Activated gamma-delta T cell (primary cell): Measurements from ENCODE around the gene STAT6.
A peak's percentile ranks its signal among the peaks of the same experiment; 100 is the strongest.

Source experiments
- DNase-seq: peaks from one replicate; lab custom pipeline; 2025; lab: John Stamatoyannopoulos, UW
- total RNA-seq, 2 donors: gene quantifications; one replicate each; lab custom pipeline; 2026; lab: John Stamatoyannopoulos, UW

STAT6 gene, protein sequence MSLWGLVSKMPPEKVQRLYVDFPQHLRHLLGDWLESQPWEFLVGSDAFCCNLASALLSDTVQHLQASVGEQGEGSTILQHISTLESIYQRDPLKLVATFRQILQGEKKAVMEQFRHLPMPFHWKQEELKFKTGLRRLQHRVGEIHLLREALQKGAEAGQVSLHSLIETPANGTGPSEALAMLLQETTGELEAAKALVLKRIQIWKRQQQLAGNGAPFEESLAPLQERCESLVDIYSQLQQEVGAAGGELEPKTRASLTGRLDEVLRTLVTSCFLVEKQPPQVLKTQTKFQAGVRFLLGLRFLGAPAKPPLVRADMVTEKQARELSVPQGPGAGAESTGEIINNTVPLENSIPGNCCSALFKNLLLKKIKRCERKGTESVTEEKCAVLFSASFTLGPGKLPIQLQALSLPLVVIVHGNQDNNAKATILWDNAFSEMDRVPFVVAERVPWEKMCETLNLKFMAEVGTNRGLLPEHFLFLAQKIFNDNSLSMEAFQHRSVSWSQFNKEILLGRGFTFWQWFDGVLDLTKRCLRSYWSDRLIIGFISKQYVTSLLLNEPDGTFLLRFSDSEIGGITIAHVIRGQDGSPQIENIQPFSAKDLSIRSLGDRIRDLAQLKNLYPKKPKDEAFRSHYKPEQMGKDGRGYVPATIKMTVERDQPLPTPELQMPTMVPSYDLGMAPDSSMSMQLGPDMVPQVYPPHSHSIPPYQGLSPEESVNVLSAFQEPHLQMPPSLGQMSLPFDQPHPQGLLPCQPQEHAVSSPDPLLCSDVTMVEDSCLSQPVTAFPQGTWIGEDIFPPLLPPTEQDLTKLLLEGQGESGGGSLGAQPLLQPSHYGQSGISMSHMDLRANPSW
- total RNA-seq, result 285 to 377 reads per million in 2 donors

DNA sequence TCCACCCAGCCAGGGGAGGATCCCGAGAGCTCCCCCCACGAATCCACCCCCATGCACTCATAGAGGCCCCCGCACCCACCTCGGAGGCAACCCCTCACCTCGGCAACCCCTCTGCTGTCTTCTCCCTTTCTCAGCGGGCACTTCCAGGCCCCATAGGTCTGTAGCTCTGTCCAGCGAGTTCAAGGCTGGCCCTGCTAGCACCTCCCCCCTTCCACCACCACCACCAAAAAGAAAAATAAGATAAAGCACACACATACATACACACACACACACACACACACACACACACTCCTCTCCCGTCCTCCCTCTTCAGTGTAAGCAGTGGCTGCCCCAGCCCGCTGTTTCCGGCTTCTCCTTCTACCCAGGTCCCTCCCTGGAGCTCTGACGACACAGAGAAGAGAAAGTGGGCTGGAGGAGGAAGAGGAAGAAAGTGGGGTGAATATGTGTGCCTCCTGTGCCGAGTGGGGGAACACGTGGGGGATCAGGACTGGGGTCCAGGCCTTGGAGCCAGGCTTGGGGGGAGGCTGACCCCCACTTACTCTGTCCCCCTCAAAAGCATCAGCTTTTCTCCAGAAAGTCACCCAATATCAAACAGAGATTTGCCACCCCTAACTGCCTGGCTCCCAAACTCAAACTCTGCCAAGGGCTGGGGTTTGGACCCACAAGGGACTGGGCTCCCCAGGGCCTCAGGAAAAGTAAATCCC is at the start of gene STAT6:
Gene STAT6 (minus strand): TSS at position 332 of the 704 bp plus-strand sequence. CDS start 3,084 bp downstream, outside the sequence.
- DNase-seq, result peak; percentile 31

DNA sequence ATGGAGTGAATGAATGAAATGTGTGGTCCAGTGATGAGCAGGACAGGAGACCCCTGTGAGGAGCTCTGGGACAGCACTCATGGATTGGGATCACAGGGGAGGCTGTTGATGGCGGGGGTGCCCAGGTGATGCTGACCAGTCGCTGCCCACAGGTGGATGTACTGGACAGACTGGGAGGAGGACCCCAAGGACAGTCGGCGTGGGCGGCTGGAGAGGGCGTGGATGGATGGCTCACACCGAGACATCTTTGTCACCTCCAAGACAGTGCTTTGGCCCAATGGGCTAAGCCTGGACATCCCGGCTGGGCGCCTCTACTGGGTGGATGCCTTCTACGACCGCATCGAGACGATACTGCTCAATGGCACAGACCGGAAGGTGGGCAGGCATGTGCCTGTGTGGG is 49.6 kb upstream of the STAT6 start:
- DNase-seq, result no peak

DNA sequence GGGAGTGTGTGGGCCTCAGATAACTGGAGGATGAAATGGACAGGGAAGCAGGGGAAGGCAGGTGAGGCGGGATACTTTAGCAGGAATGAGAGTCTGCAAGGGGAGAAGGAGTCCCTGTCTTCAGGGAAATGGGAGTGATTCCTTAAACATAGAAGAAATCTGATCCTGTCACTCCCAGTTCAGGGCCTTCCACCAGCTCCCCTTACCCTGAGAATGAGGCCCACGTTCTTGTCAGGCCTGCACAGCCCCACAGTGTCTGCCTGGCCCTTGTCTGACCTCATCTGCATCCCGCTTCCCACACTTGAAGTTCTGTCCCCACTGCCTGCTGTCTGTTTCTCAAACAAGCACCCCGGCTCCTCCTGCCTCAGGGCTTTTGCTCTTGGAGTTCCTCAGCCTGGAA is 48.9 kb upstream of the STAT6 start:
- no peak for DNase-seq

DNA sequence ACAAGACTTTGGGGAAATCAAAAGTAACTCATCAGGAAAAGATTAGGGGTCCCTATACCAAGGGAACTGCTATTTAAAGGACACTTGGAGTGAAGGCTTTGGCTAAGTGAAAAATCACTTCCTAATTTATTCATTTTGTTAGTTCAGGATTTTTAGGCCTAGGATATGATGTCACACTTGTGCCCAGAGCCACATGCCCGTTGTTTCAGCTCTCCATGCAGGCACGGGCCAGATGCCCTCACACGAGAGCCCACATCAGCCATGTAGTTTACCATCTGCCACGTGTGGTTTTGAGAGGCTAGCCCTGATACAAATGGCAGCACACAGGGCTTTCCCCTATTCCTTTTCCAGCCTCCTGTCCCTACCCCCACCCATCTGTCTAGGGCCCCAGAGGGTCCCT is 48.1 kb upstream of the STAT6 start:
- no peak for DNase-seq

DNA sequence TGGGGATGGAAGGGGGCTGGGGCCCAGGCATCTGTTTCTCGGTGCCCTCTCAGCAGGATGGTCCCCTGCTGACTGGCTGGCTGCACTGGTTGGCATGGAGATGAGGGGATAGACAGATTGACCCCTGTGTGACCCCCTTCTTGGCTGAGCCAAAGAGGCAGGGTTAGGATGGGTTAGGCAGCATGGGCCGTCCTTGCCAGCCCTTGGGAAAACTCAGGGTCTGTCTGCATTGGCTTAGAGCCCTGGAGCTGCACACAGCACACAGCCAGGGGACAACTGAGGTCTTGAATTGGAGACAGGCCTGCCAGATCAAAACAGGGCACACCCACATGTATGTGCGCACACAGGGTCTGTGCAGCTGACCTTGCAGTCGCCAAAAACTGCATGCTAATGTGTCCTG is 47.5 kb upstream of the STAT6 start:
- no peak for DNase-seq

DNA sequence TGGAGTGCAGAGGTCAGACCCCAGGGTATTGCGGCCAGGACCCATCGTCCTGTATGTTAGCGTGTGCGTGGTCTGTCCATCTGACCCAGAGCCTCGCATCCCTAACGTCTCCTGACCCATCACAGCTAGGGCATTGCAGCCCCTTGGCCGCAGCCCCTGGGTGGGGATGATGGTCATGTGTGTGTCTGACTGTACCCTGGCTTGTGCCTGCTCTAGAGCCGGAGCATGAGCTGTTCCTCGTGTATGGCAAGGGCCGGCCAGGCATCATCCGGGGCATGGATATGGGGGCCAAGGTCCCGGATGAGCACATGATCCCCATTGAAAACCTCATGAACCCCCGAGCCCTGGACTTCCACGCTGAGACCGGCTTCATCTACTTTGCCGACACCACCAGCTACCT is 47.0 kb upstream of the STAT6 start:
- DNase-seq, result no peak

DNA sequence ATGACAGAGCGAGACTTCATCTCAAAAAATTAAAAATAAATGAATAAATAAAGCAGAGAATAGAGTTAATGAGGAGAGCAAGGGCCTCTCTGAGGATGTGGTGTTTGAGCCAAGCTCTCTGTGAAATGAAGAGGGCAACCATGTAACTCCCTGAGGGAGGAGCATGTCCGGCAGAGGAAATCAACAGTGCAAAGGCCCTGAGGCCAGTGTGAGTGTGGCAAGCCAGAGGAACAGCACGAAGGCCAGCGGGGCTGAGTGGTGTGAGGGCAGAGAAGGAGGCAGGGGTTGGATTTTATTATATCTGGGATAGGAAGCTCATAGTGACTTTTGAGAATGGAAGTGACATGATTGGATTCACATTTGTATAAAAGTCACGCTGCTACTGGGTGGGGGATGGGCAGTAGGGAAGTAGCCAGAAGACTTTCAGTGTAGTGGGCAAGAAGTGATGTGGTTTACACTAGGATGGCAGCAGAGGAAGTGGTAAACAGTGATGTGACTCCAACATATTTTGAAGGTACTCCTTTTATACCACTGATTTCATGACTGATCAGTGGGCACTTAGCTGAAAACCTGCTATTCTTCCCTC is 46.5 kb upstream of the STAT6 start:
- DNase-seq, result no peak

DNA sequence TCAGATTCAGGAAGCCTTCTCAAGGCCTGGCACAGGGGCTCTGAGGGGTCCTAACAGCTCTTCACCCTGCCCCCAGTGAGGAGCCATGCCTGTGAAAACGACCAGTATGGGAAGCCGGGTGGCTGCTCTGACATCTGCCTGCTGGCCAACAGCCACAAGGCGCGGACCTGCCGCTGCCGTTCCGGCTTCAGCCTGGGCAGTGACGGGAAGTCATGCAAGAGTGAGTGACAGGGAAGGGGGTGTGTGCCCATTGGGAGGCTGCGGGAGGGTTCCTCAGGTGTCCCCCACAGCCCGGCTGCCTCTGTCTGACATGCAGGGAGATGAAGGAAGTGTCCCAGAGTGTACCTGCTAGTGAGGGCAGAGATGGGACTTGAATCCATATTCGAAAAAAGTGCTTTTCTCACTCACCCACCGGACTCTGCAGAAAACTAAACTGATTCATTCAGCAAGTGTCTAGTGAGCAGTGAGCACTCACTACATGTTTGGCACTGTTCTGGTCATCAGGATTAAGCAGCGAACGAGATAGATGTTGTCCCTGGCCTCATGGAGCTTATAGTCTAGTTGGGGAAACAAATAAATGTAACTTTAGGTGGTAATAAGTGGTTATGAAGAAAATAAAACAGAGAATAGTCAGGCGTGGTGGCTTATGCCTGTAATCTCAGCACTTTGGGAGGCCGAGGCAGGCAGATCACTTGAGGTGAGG is 45.7 kb upstream of the STAT6 start:
- no peak for DNase-seq

DNA sequence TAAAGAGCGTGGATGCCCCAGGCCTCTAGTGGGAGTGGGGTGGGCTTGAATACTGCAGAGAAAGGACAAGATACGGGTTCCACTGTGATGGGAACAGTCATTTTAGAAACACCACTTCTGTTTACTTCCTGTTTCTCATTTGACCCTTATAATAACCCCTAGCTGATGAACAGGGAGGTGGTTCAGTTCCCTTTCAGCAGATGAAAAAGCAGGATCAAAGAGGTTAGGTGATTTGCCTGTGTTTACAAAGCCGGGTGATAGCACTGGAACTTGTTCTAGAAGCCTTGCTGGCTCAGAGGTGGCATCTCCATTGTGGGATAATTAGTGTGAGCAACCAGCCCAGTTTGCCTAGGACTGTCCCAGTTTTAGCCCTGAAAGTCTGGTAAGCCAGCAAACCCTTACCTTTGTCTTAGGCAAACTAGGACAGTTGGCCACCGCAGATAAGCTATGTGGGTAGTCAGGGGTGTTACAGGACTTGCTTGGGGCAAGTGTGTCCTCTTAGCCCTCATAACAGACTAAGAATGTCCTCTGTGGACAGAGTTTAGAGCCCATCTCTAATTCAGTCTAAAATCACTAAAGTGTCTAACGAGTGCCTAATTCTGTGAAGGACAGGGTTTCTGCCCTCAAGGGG is 43.8 kb upstream of the STAT6 start:
- no peak for DNase-seq

DNA sequence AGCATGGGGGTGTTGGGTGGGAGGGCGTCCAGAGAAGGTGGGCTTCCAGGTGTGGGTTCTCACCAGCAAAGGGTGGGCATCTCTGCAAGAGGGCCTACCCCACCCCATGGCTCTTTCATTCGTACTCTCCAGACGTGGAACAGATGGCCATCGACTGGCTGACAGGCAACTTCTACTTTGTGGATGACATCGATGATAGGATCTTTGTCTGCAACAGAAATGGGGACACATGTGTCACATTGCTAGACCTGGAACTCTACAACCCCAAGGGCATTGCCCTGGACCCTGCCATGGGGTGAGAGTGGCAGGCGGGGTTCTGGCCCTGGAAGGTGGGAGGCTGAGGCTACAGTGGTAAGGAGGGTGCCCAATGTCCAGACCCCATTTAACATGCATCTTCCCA is 42.9 kb upstream of the STAT6 start:
- no peak for DNase-seq

DNA sequence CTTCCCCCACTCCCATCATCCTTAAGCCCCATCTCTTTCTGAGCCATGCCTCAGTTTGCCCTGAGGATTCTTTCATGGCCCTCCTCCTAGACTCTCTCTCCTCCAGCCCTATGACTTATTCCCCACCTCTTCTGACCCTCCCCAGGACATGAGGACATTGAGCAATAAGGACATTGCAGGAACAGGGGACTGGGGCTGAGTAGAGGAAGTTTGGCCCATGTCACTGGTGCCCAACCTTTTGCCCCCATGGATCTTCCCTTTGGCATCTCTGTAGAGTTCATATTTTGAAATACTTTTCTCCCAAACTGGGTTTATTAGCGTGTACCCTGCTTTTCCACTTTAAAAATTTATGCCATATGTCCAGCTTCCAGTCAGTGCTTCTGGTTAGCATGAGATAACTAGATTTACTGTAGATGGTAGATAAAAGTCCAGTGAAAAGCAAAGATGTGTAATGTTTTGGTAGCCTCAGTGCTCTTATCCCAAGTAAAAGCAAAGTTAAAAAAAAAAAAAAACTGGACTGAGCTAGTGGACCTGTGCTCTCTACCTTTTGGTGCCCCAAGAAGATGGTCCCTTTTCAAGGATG is 42.3 kb upstream of the STAT6 start:
- no peak for DNase-seq

DNA sequence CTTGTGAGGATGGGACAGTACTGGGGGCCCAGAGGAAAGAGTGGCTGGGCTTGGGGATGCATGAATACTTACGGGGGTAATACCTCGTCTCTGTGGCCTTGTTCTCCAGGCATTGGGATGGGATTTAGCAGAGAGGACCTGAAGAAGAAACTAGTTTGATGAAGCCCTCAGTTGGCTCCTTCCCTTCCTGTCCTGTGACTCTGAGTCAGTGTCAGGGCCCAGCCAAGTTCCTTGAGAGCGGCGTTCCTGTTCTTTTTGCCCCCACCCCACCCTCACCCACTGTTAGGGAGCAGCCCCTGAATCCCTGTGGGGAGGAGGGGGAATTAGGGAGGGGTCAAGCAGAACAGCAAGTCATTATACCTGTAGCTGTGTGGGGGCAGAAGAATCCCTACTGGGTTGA is 41.5 kb upstream of the STAT6 start:
- no peak for DNase-seq

DNA sequence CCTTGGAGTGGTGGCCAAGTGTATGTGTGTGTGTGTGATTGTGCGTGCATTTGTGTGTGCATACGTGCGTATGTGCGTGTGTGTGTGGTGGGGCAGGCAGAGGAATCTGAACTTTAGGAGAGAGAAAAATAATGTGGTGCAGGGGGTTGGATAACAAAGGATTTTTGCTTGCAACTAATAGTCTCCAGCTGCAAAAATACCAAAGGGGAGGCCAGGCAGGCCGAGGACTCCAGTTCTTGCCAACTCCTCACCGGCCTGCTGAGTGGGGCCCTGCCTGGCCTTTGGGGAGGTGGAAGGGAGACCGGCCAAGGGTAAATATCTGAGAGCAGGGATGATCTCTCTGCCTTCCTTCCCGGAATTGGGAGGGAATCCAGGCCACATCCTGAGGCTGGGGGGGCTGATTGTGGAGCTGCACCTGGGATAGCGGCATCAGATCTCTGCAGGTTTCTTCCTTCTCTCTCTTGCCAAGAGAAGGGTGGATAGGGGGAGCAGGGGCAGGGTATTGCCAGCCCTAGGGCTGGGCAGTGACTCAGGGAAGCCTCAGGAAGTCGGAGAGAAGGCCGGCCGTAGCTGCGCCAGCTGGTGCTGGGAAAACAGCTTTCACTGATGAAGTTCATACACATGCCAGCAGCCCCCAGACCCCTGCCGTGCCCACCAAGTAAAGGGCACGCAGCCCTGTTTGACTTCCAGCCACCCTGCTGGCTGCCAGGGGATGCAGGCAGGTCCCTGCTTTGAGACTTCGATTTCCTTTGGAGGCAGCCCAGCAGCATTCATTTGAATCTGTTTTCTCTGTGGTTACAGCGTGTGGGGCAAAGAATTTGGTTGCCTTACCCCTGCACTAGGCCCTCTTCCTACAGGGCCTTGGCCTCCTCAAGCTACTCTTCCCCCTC is 40.8 kb upstream of the STAT6 start:
- DNase-seq, result no peak

DNA sequence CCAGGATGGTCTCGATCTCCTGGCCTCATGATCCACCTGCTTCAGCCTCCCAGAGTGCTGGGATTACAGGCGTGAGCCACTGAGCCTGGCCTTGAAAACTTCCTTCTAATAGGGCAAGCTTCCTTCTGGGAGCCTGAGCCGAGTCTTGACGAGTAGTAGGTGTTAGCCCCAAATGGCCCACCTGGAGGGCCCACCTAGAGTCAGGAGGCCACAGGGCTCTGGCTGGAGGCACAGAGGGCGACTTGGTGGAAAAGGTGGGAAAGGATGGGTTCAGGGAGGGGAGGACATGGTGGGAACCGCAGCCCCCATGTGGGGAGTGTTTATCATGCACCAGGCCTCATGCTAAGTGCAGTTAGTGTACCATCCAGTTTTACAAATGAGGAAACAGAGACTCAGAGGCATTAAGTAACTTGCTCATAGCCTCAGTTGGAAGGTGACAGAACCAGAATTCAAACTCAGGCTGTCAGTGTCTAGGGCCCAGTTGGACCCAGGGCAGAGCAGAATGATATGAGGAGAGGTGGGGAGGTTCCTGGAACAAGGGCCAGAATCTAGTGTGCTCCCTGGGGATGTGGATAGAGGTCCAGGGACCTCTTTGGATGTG is 39.3 kb upstream of the STAT6 start:
- DNase-seq, result no peak

DNA sequence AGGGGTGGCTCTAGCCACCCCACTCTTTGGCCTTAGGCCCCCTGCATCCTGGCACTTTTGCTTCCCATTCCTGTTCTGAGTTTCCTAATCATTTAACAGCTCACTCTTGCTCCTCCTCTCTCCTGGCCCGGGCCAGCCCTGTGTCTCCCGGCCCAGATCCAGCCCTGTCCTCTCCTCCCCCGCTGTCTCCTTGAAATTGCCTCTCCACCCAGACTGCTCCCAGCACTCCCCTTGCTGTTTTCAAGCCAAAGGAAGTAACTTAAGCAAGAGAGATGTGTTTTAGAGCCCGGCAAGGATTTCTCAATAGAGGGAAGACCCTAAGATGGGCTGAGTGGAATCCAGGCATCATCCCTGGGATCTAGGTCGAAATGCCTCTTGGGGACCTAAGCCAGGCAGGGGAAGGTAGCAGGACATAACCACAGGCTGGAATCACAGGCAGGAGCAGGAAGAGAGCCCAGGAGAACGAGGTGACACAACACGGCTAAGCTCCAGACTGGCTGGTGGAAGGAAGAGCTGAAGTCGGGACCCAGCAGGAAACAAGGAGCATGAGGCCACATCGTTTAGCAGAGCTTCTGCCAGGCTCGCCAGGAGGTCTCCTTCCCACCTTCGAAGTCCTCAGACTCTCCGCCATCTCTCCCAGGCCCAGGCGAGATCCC is 38.2 kb upstream of the STAT6 start:
- no peak for DNase-seq

DNA sequence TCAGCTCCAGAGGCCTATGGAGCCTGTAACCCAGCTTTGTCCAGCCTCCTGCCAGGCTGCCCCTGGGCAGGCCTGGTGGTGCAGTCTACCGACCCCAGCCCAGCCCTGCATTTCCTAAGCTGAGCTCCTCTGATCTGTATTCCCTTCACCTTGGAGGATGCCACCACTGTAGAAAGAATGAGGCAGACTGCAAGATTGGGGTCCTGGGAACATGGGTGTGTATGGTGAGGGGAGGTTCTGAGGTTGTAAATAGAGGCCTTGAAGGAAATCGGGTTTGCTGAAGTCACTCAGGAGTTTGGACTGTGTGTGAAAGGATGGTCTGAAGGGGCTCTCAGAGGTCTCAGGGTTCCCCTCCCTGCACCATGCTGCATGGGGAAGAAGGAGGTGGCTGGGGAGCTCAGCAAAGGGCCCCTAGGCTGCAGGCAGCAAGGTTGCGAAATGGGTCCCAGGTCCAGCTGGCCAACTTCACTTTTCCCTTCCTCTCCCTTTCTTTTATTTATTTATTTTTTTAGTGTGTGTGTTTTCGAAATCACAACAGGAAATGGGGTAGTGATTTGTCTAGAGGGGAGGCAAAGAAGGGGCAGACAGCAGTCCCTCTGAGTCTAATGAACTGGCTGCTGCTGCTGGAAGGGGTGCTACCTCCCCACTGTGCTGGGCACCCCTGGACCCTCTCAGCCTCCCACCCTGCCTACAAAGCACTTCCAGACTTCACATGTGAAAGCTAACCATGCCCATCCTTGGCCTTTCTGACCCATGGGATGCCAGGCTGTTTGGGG is 37.5 kb upstream of the STAT6 start:
- no peak for DNase-seq
